ENCODE measurements around the gene MCHR1. TPM values are rescaled to one million over a fixed set of nuclear protein-coding genes. Genes with fewer than 3 reads are reported as not detected.
"Not testable (repeated sequence)": the region's sequence is repeated elsewhere in the genome, so short reads cannot be mapped to it uniquely, and the experiment has no call there.

MCHR1 gene
- total RNA-seq, 1 donor from 2014 or later: not detected

DNA sequence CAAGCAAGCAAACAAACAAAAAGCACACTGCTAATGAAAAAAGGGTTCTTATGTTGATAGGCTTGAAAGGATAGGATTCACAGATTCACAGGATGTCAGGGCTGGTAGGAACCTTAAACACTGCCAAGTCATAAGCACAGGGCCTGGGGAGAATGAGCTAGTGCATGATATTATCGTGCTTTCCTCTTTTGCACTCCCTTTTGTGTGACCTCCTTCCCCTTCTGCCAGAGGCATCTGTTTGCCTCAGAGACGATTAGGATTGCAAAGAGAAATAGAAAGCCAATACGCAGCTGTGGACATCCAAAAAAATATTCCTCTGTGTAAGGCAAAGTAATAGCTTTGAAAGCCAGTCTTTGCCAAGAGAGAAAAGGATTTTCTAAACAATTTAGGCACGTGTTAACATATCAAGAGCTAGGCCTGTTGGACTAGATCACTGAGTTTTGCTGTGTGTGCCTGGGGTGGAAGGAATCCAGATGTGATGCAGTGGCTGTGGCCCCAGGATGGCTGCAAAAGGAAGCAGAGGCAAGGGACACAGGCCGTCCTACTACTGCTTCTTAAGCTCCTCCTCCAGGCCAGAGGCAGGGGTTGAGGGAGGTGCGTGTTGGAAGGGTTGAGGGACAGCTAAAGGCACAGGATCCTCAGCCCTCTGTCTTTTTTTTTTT lies 30.6 kb downstream of the MCHR1 start:
- H3K27me3 Mint-ChIP-seq (ENCODE audit: insufficient read depth): peaks cover 7% of the 10 kb centered on the region
- intact Hi-C loops (cut with micrococcal nuclease): no loop called here
- H3K4me3 Mint-ChIP-seq: no peak overlapping the region
- H3K27ac Mint-ChIP-seq: peak overlapping the region; percentile 78
- no peak for DNase-seq (ENCODE audit: low spot score)
- H3K9me3 Mint-ChIP-seq: no peaks in the 10 kb centered on the region
- H3K4me1 Mint-ChIP-seq (ENCODE audit: low read depth): peaks cover 25% of the 10 kb centered on the region
- no peaks in the 10 kb centered on the region for H3K36me3 Mint-ChIP-seq (ENCODE audit: low read depth)

DNA sequence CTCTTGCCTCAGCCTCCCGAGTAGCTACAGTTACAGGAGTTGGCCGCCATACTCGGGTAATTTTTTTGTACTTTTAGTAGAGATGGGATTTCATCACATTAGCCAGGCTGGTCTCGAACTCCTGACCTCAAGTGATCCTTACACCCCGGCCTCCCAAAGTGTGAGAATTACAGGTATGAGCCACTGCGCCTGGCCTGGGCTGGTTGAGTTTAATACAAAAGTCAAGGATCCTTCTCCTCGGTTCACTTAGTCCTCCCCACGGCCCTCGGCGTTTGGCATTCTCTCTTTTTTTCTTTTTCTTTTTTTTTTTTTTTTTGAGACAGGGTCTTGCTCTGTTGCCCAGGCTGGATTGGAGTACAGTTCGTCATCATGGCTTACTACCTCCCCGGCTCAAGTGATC lies 33.0 kb downstream of the MCHR1 start:
- Mint-ChIP-seq H3K9me3 (no peaks in the 10 kb centered on the region), H3K27me3 (ENCODE audit: insufficient read depth) (peaks cover 9% of the 10 kb centered on the region), H3K4me3 (no peak overlapping the region), H3K36me3 (ENCODE audit: low read depth) (no peaks in the 10 kb centered on the region), H3K4me1 (ENCODE audit: low read depth) (peaks cover 22% of the 10 kb centered on the region), H3K27ac (peak overlapping the region; percentile 88)
- intact Hi-C loops (cut with micrococcal nuclease): no loop called here
- no peak for DNase-seq (ENCODE audit: low spot score)

DNA sequence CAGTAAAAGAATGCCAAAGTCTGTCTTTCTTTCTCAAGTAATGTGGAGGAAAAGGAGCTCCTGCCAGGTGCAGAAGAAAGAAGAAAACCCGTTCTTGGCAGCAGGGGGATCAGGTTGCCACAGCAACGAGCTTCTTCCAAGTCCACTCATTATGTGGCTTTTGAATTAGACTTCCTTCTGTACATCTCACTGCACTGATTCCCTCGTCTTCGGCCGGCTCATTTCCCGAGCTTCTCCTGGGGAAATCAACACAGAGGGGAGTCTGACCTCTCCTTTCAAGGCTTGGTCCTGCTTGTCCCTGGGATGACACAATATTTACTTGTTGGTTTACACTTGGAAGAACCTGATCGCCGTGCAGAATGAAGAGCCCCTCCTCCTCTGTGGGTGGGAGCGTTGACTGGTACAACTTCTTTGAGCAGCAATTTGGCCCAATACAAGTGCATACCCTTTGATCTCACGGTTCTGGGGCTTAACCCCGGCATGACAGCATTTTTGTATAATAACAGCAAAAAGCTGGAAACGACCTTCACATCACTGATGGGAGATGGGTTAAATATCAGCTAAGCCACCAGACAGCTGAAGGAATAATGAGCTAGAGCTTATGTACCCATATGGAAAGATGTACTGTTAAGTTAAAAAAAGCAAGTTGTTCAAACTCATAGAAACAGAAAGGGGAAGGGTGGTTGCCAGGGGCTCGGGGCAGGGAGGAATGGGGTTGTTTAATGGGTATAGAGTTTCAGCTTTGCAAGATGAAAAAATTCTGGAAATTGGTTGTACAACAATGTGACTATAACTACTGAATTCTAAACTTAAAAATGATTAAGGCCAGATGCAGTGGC lies 35.4 kb downstream of the MCHR1 start:
- Mint-ChIP-seq H3K27me3 (ENCODE audit: insufficient read depth) (peaks cover 13% of the 10 kb centered on the region), H3K4me3 (no peak overlapping the region), H3K27ac (no peak overlapping the region), H3K4me1 (ENCODE audit: low read depth) (peaks cover 21% of the 10 kb centered on the region), H3K36me3 (ENCODE audit: low read depth) (no peaks in the 10 kb centered on the region), H3K9me3 (no peaks in the 10 kb centered on the region)
- intact Hi-C loops (cut with micrococcal nuclease): no loop called here
- no peak for DNase-seq (ENCODE audit: low spot score)

DNA sequence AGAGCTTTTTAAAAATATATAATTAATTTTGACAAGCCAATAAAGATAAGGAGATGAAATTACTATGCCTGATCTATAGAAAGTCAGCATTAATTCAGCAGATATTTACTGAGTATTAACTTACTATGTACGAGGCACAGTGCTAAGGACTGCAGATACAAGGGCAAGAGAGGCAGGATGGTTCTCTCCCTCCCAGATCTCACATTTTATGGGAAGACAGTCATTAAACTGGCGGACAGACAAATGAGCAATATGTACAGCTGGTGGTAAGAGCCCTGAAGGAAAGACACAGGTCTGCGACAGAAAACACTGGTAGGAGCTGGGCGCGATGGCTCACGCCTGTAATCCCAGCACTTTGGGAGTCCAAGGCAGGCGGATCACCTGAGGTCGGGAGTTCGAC lies 36.8 kb downstream of the MCHR1 start:
- H3K4me1 Mint-ChIP-seq (ENCODE audit: low read depth): peaks cover 19% of the 10 kb centered on the region
- intact Hi-C loops (cut with micrococcal nuclease): no loop called here
- H3K4me3 Mint-ChIP-seq: no peak overlapping the region
- H3K9me3 Mint-ChIP-seq: no peaks in the 10 kb centered on the region
- no peaks in the 10 kb centered on the region for H3K36me3 Mint-ChIP-seq (ENCODE audit: low read depth)
- no peak overlapping the region for H3K27ac Mint-ChIP-seq
- no peak for DNase-seq (ENCODE audit: low spot score)
- peaks cover 13% of the 10 kb centered on the region for H3K27me3 Mint-ChIP-seq (ENCODE audit: insufficient read depth)

DNA sequence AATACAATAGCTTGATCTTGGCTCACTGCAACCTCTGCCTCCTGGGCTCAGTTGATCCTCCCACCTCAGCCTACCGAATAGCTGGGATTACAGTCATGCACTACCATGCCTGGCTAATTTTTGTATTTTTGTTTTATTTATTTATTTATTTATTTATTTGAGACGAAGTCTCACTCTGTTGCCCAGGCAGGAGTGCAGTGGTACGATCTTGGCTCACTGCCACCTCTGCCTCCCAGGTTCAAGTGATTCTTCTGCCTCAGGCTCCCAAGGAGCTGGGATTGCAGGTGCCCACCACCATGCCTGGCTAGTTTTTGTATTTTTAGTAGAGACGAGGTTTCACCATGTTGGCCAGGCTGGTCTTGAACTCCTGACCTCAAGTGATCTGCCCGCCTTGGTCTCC lies 38.4 kb downstream of the MCHR1 start:
- intact Hi-C loops (cut with micrococcal nuclease); H3K4me3 Mint-ChIP-seq; H3K9me3 Mint-ChIP-seq; DNase-seq (ENCODE audit: low spot score); H3K27ac Mint-ChIP-seq; H3K36me3 Mint-ChIP-seq (ENCODE audit: low read depth): not testable (repeated sequence)
- H3K27me3 Mint-ChIP-seq (ENCODE audit: insufficient read depth): peaks cover 11% of the 10 kb centered on the region
- H3K4me1 Mint-ChIP-seq (ENCODE audit: low read depth): peaks cover 15% of the 10 kb centered on the region

DNA sequence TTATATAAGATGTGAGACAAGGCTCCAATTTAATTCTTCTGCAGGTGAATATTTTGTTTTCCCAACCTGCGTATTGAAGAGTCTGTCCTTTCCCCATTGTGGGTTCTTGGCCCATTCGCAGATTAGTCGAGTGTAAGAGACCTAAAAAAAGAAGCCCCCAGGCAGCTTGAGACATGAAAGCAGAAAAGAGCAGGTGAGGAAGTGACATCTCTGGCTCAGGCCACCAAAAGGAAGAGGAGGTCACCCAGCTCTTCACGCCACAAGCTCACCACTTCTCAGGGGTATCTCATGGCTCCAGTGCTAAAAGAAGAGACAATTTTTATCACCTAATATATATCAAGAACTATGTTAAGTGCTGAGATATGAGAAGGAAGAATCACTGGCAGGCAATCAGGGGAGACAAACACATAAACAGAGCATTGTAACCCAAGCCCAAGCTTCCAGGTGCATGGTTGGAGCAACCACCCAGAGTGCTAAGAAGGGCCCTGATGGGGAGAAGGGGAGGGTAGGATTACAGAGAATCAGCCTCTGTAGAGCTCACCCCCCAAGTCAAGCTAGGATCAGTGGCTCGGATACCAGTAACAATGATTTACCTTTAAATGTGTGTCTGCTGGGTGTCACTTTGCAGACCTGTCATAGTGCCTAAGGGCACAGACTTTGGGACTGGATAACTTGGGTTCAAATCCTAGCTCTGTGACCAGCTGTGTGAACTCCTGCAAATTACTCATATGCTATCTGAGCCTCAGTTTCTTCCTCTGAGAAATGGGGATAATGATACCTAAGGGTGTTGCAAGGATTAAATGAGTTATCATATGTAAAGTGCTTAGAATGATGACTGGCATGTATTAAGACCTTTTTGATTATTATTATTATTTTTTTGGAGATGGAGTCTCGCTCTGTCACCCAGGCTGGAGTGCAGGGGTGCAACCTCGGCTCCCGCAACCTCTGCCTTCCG lies 39.2 kb downstream of the MCHR1 start:
- Mint-ChIP-seq H3K27me3 (ENCODE audit: insufficient read depth) (peaks cover 11% of the 10 kb centered on the region), H3K4me1 (ENCODE audit: low read depth) (peaks cover 15% of the 10 kb centered on the region), H3K27ac (no peak overlapping the region), H3K36me3 (ENCODE audit: low read depth) (no peaks in the 10 kb centered on the region), H3K9me3 (no peaks in the 10 kb centered on the region), H3K4me3 (no peak overlapping the region)
- intact Hi-C loops (cut with micrococcal nuclease): no loop called here
- DNase-seq (ENCODE audit: low spot score): no peak

DNA sequence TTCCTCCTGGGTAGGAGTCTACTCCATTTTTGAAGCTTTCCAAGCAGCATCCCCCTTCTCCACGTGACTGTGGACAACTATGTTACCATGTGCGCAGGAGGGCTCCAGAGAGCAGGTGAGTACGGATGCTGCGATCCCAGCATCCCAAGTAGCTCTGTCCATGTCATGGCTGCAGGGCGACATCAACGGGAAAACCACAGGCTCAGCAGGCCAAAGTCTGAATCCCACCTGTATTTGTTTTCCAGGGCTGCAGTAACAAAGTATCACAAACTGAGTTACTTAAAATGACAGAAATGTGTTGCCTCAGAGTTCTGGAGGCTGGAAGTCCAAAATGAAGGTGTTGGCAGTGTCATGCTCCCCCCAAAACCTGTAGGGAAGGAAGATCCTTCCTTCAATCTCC lies 40.3 kb downstream of the MCHR1 start:
- Mint-ChIP-seq H3K9me3 (no peaks in the 10 kb centered on the region), H3K27me3 (ENCODE audit: insufficient read depth) (peaks cover 6% of the 10 kb centered on the region), H3K4me1 (ENCODE audit: low read depth) (peaks cover 9% of the 10 kb centered on the region), H3K27ac (no peak overlapping the region), H3K4me3 (no peak overlapping the region), H3K36me3 (ENCODE audit: low read depth) (no peaks in the 10 kb centered on the region)
- intact Hi-C loops (cut with micrococcal nuclease): no loop called here
- no peak for DNase-seq (ENCODE audit: low spot score)

DNA sequence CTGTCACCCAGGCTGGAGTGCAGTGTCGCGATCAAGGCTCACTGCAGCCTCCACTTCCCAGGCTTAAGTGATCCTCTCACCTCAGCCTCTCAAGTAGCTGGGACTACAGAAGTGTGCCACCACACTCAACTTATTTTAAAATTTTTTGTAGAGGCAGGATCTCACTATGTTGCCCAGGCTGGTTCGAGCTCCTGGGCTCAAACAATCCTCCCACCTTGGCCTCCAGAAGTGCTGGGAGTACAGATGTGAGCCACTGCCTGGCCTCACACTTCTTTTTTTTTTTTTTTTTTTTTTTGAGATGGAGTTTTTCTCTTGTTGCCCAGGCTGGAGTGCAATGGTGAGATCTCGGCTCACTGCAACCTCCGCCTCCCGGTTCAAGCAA lies 40.9 kb downstream of the MCHR1 start:
- H3K9me3 Mint-ChIP-seq; DNase-seq (ENCODE audit: low spot score); H3K36me3 Mint-ChIP-seq (ENCODE audit: low read depth); intact Hi-C loops (cut with micrococcal nuclease); H3K27ac Mint-ChIP-seq; H3K27me3 Mint-ChIP-seq (ENCODE audit: insufficient read depth); H3K4me3 Mint-ChIP-seq; H3K4me1 Mint-ChIP-seq (ENCODE audit: low read depth): not testable (repeated sequence)

DNA sequence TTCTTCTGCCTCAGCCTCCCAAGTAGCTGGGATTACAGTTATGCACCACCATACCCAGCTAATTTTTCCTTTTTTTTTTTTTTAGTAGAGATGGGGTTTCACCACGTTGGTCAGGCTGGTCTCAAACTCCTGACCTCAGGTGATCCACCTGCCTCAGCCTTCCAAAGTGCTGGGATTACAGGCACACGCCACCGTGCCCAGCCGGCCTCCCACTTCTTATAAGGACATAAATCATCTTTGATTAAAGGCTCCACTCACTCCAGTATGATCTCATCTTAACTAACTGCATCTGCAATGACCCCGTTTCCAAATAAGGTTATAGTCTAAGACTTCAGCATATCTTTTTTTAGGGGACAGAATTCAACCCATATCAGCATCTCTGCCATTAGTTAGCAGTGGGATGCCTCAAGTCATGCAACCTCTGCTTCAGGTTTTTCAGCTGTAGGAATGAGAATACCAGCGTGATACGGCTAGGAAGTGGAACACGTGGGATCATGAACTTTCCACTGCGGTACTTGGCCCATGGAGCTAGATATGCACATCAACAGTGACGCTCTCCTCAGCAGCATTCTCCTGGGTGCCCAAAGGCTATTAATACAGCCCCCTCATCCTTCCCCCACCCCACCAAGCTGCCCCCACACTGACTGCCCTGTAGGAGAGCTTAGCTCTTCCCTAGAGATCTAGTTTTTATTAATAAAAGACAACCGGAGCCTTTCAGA lies 41.4 kb downstream of the MCHR1 start:
- intact Hi-C loops (cut with micrococcal nuclease): no loop called here

DNA sequence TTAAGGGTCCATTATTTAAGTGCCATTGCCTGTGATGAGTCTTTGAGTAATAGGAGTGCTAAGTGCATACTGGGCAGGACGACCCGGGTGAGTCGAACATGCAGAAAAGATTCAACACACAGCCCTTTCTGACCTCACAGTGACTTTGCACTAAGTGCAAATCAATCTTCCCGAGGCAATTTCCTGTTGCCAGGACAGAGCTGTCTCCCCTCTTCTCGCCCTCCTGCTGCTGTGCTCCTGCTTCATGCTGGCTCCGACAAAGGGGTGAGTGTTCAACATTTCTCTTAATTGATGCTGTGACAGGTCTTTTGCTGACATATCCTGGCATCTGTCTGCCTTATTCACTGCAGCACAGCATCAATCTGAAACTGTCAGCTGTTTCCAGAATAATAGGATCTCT lies 42.0 kb downstream of the MCHR1 start:
- Mint-ChIP-seq H3K36me3 (ENCODE audit: low read depth) (no peaks in the 10 kb centered on the region), H3K27ac (no peak overlapping the region), H3K9me3 (no peaks in the 10 kb centered on the region), H3K27me3 (ENCODE audit: insufficient read depth) (peaks cover 4% of the 10 kb centered on the region), H3K4me1 (ENCODE audit: low read depth) (peaks cover 5% of the 10 kb centered on the region), H3K4me3 (no peak overlapping the region)
- intact Hi-C loops (cut with micrococcal nuclease): no loop called here
- no peak for DNase-seq (ENCODE audit: low spot score)

More for the DNA sequence above, 41.4 kb downstream of the MCHR1 start:
- peaks cover 6% of the 10 kb centered on the region for H3K27me3 Mint-ChIP-seq (ENCODE audit: insufficient read depth)
- no peak for DNase-seq (ENCODE audit: low spot score)
- no peak overlapping the region for H3K4me3 Mint-ChIP-seq
- no peaks in the 10 kb centered on the region for H3K9me3 Mint-ChIP-seq
- H3K36me3 Mint-ChIP-seq (ENCODE audit: low read depth): no peaks in the 10 kb centered on the region
- H3K4me1 Mint-ChIP-seq (ENCODE audit: low read depth): peaks cover 5% of the 10 kb centered on the region
- H3K27ac Mint-ChIP-seq: no peak overlapping the region

DNA sequence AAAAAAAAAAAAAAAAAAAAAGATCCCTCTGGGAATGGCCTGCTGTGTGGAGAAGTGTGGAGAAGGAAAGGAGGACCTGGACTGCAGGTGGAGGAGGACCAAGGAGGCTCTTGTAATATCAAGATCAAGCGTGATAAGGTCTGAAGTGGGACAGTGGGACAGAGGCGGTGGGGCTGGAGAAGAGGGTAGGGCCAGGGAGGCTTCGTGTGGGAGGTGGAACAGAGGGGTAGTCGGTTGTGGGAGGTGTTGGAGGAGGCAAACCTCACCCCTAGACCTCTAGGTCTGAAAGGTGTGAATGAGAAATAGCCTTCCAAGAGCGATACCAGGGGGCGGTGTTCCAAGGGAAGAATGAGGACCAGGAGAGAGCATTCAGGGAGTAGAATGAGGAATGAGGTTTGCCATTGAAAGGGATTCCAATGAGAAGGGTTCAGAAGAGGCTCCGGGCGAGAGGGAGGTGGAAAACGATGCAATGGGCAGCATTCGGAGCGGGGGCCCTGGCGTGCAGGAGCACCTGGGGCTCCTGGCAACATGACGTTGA lies 44.2 kb downstream of the MCHR1 start:
- no peak for DNase-seq (ENCODE audit: low spot score)
- Mint-ChIP-seq H3K4me1 (ENCODE audit: low read depth) (peaks cover 27% of the 10 kb centered on the region), H3K36me3 (ENCODE audit: low read depth) (peaks cover 6% of the 10 kb centered on the region), H3K27ac (no peak overlapping the region), H3K4me3 (no peak overlapping the region), H3K27me3 (ENCODE audit: insufficient read depth) (peaks cover under 1% of the 10 kb centered on the region), H3K9me3 (no peaks in the 10 kb centered on the region)
- intact Hi-C loops (cut with micrococcal nuclease): no loop called here

DNA sequence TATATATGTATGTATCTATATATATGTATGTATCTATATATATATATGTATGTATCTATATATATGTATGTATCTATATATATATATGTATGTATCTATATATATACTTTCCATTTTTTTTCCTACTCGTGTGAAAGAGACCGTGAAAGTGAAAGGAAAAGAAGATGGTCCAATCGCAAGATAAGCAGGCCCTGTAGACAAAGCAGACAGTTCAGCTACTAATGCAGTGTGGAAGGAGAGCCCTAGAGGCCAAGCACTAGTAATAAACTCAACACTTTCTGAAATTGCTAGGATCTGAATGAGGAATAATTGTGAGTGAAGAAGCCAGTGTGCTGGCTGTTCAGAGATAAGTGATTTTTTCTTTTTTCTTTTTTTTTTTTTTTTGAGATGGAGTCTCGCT lies 47.2 kb downstream of the MCHR1 start:
- Mint-ChIP-seq H3K36me3 (ENCODE audit: low read depth) (peaks cover 9% of the 10 kb centered on the region), H3K9me3 (no peaks in the 10 kb centered on the region), H3K4me3 (peak overlapping the region; percentile 31)

More for the DNA sequence above, 47.2 kb downstream of the MCHR1 start:
- no peak for DNase-seq (ENCODE audit: low spot score)
- no peaks in the 10 kb centered on the region for H3K27me3 Mint-ChIP-seq (ENCODE audit: insufficient read depth)
- intact Hi-C loops (cut with micrococcal nuclease): no loop called here
- H3K4me1 Mint-ChIP-seq (ENCODE audit: low read depth): peaks cover 34% of the 10 kb centered on the region
- peak overlapping the region; percentile 75 for H3K27ac Mint-ChIP-seq

All from activated T-helper 1 cell treated with anti-CD3 and anti-CD28 coated beads, Interleukin-12 subunit alpha, Interleukin-12 subunit beta, Interleukin-2, Interleukin-4 antibody, amounts not matched to agents 30 ng/mL and 10 ng/mL and 1 ng/mL, durations not matched to agents 14 hours and 24 hours and 36 hours (primary cell).